SK-N-SH treated with all-trans-retinoic acid at 6 μM for 48 hours (cell line): ENCODE measurements around the gene LCE3D.

ENCODE experiments used
- ARNTL ChIP-seq: fragments of 450-650 bp; formaldehyde crosslinking; IDR thresholded peaks from 2 replicates; pipeline ENCODE4 v1.5.0; 2020; ENCODE audit warnings: low read depth, mild to moderate bottlenecking, moderate library complexity, borderline replicate concordance
- CREB5 ChIP-seq: fragments of 250-450 bp; sonication (Bioruptor Pico); IDR thresholded peaks from 2 replicates; pipeline ENCODE4 v1.5.1; 2020; ENCODE audit warnings: low read depth, mild to moderate bottlenecking, moderate library complexity
- CSDC2 ChIP-seq: fragments of 250-450 bp; sonication (Bioruptor Pico); IDR thresholded peaks from 2 replicates; pipeline ENCODE4 v1.5.0; 2020; ENCODE audit warnings: mild to moderate bottlenecking, moderate library complexity
- PPARA ChIP-seq: fragments of 250-450 bp; sonication (Bioruptor Pico); IDR thresholded peaks from 2 replicates; pipeline ENCODE4 v1.5.0; 2020; ENCODE audit warnings: mild to moderate bottlenecking, borderline replicate concordance
- RARB ChIP-seq: fragments of 250-450 bp; sonication (Bioruptor Pico); IDR thresholded peaks from 2 replicates; pipeline ENCODE4 v1.8.0; 2021; ENCODE audit warnings: mild to moderate bottlenecking, moderate library complexity
- SNAI2 ChIP-seq: fragments of 250-450 bp; sonication (Bioruptor Pico); IDR thresholded peaks from 2 replicates; pipeline ENCODE4 v1.5.0; 2020; ENCODE audit warnings: mild to moderate bottlenecking, moderate library complexity
- TCF4 ChIP-seq: fragments of 250-450 bp; sonication (Bioruptor Pico); IDR thresholded peaks from 2 replicates; pipeline ENCODE4 v1.8.0; 2021; ENCODE audit warnings: mild to moderate bottlenecking, moderate library complexity, borderline replicate concordance
- TOX ChIP-seq: fragments of 250-450 bp; sonication (Bioruptor Pico); IDR thresholded peaks from 2 replicates; pipeline ENCODE4 v1.8.0; 2021; ENCODE audit warnings: mild to moderate bottlenecking, moderate library complexity, borderline replicate concordance
- TSHZ2 ChIP-seq: fragments of 250-450 bp; sonication (Bioruptor Pico); IDR thresholded peaks from 2 replicates; pipeline ENCODE4 v1.5.0; 2020; ENCODE audit warnings: mild to moderate bottlenecking, moderate library complexity
- ZFP3 ChIP-seq: fragments of 250-450 bp; sonication (Bioruptor Pico); IDR thresholded peaks from 2 replicates; pipeline ENCODE4 v1.5.0; 2020; ENCODE audit warnings: mild to moderate bottlenecking, moderate library complexity
- ZFP30 ChIP-seq: fragments of 450-650 bp; formaldehyde crosslinking; IDR thresholded peaks from 2 replicates; pipeline ENCODE4 v1.5.0; 2022; ENCODE audit warnings: mild to moderate bottlenecking, moderate library complexity
- ZNF70 ChIP-seq: fragments of 450-650 bp; formaldehyde crosslinking; IDR thresholded peaks from 2 replicates; pipeline ENCODE4 v1.5.0; 2020; ENCODE audit warnings: mild to moderate bottlenecking, moderate library complexity
- ZNF8 ChIP-seq: fragments of 450-650 bp; formaldehyde crosslinking; IDR thresholded peaks from 2 replicates; pipeline ENCODE4 v1.5.0; 2020; ENCODE audit warnings: mild to moderate bottlenecking, moderate library complexity
- TF ChIP-seq, protein P1 (sequence below): fragments of 250-450 bp; sonication (Bioruptor Pico); IDR thresholded peaks from 2 replicates; pipeline ENCODE4 v1.8.0; 2020; ENCODE audit warnings: mild to moderate bottlenecking, moderate library complexity, borderline replicate concordance

DNA sequence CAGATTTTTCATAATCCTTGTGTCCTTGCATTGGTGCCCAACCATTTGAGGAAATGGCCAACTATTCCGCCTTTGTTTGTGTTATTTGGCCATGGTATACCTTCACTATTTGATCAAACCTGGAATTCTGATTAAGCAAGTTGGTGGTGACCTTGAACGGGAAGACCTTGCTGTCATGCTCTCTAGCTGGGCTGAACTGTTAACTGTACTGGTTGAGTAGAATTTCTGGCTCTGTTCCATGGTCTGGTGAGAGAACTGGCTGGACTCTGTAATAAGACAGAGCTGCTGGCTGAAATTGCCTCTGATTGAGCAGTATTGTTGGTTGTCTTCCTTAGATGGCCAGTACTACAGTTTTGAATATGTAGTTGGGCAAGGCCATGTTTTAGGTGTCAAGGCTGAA, 16.7 kb upstream of the LCE3D start:
- TF ChIP-seq SNAI2 (CRISPR knock-in tag) (no peak), TOX (no peak), PPARA (CRISPR knock-in tag) (no peak), ARNTL (CRISPR knock-in tag) (no peak), ZFP3 (no peak), ZNF70 (CRISPR knock-in tag) (no peak), ZFP30 (CRISPR knock-in tag) (no peak), TSHZ2 (CRISPR knock-in tag) (no peak), TCF4 (no peak), RARB (CRISPR knock-in tag) (no peak), CREB5 (CRISPR knock-in tag) (no peak), CSDC2 (CRISPR knock-in tag) (no peak), ZNF8 (no peak)
- TF ChIP-seq, protein P1, sequence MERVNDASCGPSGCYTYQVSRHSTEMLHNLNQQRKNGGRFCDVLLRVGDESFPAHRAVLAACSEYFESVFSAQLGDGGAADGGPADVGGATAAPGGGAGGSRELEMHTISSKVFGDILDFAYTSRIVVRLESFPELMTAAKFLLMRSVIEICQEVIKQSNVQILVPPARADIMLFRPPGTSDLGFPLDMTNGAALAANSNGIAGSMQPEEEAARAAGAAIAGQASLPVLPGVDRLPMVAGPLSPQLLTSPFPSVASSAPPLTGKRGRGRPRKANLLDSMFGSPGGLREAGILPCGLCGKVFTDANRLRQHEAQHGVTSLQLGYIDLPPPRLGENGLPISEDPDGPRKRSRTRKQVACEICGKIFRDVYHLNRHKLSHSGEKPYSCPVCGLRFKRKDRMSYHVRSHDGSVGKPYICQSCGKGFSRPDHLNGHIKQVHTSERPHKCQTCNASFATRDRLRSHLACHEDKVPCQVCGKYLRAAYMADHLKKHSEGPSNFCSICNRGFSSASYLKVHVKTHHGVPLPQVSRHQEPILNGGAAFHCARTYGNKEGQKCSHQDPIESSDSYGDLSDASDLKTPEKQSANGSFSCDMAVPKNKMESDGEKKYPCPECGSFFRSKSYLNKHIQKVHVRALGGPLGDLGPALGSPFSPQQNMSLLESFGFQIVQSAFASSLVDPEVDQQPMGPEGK (CRISPR knock-in tag), result no peak
